DOHH2 (cell line): ENCODE data around the gene UVRAG.
"Not testable (repeated sequence)": the region's sequence is repeated elsewhere in the genome, so short reads cannot be mapped to it uniquely, and the experiment has no call there.

ENCODE experiments used
- H3F3A ChIP-seq: fragments of 200-600 bp; sonication (generic), shearing (Covaris generic); 2 replicates; pipeline ENCODE4 v1.6.0; 2016; ENCODE audit warnings: antibody characterized with exemption, mild to moderate bottlenecking; ENCODE audit not compliant: control insufficient read depth, insufficient read depth
- H3K27ac ChIP-seq: fragments of 200-600 bp; sonication (generic); 2 replicates; pipeline ENCODE4 v1.5.1; 2014; ENCODE audit warnings: low read depth, mild to moderate bottlenecking, low read length, moderate library complexity
- H3K27me3 ChIP-seq: fragments of 200-600 bp; sonication (generic); 2 replicates; pipeline ENCODE4 v1.6.1; 2014; ENCODE audit warnings: mild to moderate bottlenecking, low read length, mixed read lengths; ENCODE audit not compliant: control insufficient read depth
- H3K36me3 ChIP-seq: fragments of 200-600 bp; sonication (generic); 2 replicates; pipeline ENCODE4 v1.6.1; 2014; ENCODE audit warnings: mild to moderate bottlenecking, low read length, moderate library complexity, mixed read lengths; ENCODE audit not compliant: control insufficient read depth
- H3K4me1 ChIP-seq: fragments of 200-600 bp; sonication (generic); 2 replicates; pipeline ENCODE4 v1.6.1; 2014; ENCODE audit warnings: mild to moderate bottlenecking, low read length, mixed read lengths; ENCODE audit not compliant: control insufficient read depth
- H3K4me2 ChIP-seq: fragments of 200-600 bp; sonication (generic); 2 replicates; pipeline ENCODE4 v1.6.0; 2014; ENCODE audit warnings: mild to moderate bottlenecking, low read length, moderate library complexity
- H3K4me3 ChIP-seq: fragments of 200-600 bp; sonication (generic); 2 replicates; pipeline ENCODE4 v1.5.1; 2014; ENCODE audit warnings: mild to moderate bottlenecking, low read length, mixed read lengths
- H3K79me2 ChIP-seq: fragments of 200-600 bp; sonication (generic); 2 replicates; pipeline ENCODE4 v1.6.1; 2014; ENCODE audit warnings: mild to moderate bottlenecking, low read length, mixed read lengths; ENCODE audit not compliant: control insufficient read depth
- H3K9me2 ChIP-seq: fragments of 200-600 bp; sonication (generic); replicated peaks from 2 replicates; pipeline ENCODE4 v1.6.1; 2014; ENCODE audit warnings: mild to moderate bottlenecking, low read length, mixed read lengths; ENCODE audit not compliant: control insufficient read depth
- H3K9me3 ChIP-seq: fragments of 200-600 bp; sonication (generic); 2 replicates; pipeline ENCODE4 v1.6.1; 2014; ENCODE audit warnings: antibody characterized with exemption, low read length, mixed read lengths; ENCODE audit not compliant: control insufficient read depth, insufficient read depth
- H4K20me1 ChIP-seq: fragments of 200-600 bp; sonication (generic); 2 replicates; pipeline ENCODE4 v1.6.0; 2014; ENCODE audit warnings: low read depth, mild to moderate bottlenecking, antibody characterized with exemption, low read length, moderate library complexity; ENCODE audit not compliant: control insufficient read depth, insufficient read depth
- EZH2phosphoT487 ChIP-seq: fragments of 200-600 bp; sonication (generic); IDR thresholded peaks from 2 replicates; pipeline ENCODE4 v1.6.1; 2017; ENCODE audit warnings: borderline replicate concordance, mild to moderate bottlenecking, antibody characterized with exemption, low read length, moderate library complexity, mixed read lengths
- TF ChIP-seq, protein P1 (sequence below): fragments of 200-600 bp; sonication (generic); IDR thresholded peaks from one replicate; pipeline ENCODE4 v1.5.1; 2014; ENCODE audit warnings: antibody characterized with exemption, mild to moderate bottlenecking, low read depth, low read length; ENCODE audit not compliant: poor library complexity, severe bottlenecking

UVRAG gene

GRCh38 chr11:76076749-76077148 lies 261.7 kb downstream of the UVRAG start:
- peaks cover 3% of the 10 kb centered on the region; the same call in 1 of the 2 replicates for H3F3A ChIP-seq
- H3K36me3 ChIP-seq: peaks cover 52% of the 10 kb centered on the region
- no peaks in the 10 kb centered on the region for H4K20me1 ChIP-seq
- TF ChIP-seq EZH2phosphoT487: no peak
- TF ChIP-seq, protein P1, sequence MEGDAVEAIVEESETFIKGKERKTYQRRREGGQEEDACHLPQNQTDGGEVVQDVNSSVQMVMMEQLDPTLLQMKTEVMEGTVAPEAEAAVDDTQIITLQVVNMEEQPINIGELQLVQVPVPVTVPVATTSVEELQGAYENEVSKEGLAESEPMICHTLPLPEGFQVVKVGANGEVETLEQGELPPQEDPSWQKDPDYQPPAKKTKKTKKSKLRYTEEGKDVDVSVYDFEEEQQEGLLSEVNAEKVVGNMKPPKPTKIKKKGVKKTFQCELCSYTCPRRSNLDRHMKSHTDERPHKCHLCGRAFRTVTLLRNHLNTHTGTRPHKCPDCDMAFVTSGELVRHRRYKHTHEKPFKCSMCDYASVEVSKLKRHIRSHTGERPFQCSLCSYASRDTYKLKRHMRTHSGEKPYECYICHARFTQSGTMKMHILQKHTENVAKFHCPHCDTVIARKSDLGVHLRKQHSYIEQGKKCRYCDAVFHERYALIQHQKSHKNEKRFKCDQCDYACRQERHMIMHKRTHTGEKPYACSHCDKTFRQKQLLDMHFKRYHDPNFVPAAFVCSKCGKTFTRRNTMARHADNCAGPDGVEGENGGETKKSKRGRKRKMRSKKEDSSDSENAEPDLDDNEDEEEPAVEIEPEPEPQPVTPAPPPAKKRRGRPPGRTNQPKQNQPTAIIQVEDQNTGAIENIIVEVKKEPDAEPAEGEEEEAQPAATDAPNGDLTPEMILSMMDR: no peak
- H3K9me2 ChIP-seq: no peaks in the 10 kb centered on the region
- H3K9me3 ChIP-seq: no peaks in the 10 kb centered on the region
- H3K4me1 ChIP-seq: peaks cover 18% of the 10 kb centered on the region
- H3K79me2 ChIP-seq: no peaks in the 10 kb centered on the region
- H3K27ac ChIP-seq: no peak overlapping the region
- H3K4me3 ChIP-seq: no peak overlapping the region
- no peaks in the 10 kb centered on the region for H3K27me3 ChIP-seq
- H3K4me2 ChIP-seq: no peak overlapping the region

- Histone ChIP-seq H3K9me3 (no peaks in the 10 kb centered on the region), H4K20me1 (no peaks in the 10 kb centered on the region), H3K27ac (no peak overlapping the region), H3F3A (peaks cover 3% of the 10 kb centered on the region; the same call in 1 of the 2 replicates), H3K4me2 (no peak overlapping the region), H3K79me2 (no peaks in the 10 kb centered on the region), H3K36me3 (peaks cover 49% of the 10 kb centered on the region), H3K9me2 (no peaks in the 10 kb centered on the region), H3K27me3 (no peaks in the 10 kb centered on the region), H3K4me1 (peaks cover 18% of the 10 kb centered on the region), H3K4me3 (no peak overlapping the region)
- TF ChIP-seq, protein P1: no peak
- TF ChIP-seq EZH2phosphoT487: no peak
Measured at GRCh38 chr11:76077575-76078150, 262.7 kb downstream of the UVRAG start.

DNA sequence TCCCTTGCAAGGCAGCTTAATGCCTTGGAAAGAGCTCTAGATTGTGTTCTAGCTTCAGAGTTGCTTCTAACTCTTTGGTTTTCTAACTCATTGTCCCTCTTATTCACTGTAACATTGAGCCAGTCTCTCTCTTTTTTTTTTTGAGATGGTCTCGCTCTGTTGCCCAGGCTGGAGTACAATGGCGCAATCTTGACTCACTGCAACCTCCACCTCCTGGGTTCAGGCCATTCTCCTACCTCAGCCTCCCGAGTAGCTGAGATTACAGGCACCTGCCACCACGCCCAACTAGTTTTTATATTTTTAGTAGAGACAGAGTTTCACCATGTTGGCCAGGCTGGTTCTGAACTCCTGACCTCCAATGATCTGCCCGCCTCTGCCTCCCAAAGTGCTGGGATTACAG lies 266.1 kb downstream of the UVRAG start:
- not testable (repeated sequence) for H3K9me3 ChIP-seq, H3F3A ChIP-seq, H3K4me3 ChIP-seq, H4K20me1 ChIP-seq, H3K9me2 ChIP-seq, H3K27me3 ChIP-seq, H3K4me1 ChIP-seq, H3K79me2 ChIP-seq, H3K27ac ChIP-seq, H3K4me2 ChIP-seq
- H3K36me3 ChIP-seq: peaks cover 43% of the 10 kb centered on the region

DNA sequence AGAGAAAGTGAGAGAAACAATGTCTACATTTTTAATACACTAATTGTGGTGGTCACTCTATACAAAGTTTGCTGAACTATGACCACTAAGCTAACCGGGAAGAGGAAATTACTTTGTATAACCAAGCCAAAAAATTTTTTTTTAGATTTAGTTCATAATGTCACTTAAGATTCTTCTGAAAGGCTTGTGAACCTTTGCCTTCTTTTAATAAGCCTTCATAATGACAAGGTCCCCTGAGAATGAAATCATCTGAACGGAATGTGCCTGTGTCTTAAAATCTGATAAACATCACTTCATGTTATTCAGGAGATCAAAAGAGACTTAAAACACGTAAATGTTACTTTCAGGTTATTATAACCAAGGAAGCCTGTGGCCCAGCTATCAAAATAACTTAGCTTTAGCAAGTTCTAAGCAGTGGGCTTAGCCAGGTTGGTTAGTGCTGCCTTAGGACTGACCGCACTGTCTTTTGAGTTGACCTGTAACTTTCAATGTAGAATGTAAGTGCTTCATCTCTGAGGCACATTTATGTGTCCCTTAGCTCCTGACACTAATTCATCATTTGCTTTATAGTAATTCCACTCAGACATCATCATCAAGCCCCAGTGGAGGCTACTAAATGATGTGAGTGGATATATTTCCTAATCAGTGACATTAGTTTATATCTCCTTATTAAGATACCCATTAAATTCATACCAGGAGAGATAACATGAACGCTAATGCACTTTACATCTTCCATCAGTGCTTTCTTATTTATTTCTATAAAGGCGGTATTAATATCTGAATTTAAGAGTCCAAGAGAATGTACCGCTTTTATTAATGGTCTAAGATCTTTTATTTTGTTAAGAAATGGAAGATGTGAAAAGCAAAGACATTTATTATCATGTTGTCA lies 268.8 kb downstream of the UVRAG start:
- Histone ChIP-seq H3F3A (0 out of 2 replicates have a peak, but pooled peaks cover 3% of the 10 kb centered on the region), H3K9me2 (no peaks in the 10 kb centered on the region), H3K4me3 (no peak overlapping the region), H3K4me1 (no peaks in the 10 kb centered on the region), H3K9me3 (no peaks in the 10 kb centered on the region), H3K4me2 (no peak overlapping the region), H3K27ac (no peak overlapping the region), H4K20me1 (no peaks in the 10 kb centered on the region), H3K36me3 (peaks cover 55% of the 10 kb centered on the region), H3K27me3 (no peaks in the 10 kb centered on the region), H3K79me2 (no peaks in the 10 kb centered on the region)
- TF ChIP-seq, protein P1: no peak
- TF ChIP-seq EZH2phosphoT487: no peak
